SHP77 treated with DMSO at 0.1 percent for 48 hours (cell line): ENCODE measurements around the gene AOPEP.

Source experiments
- DNase-seq: peaks from one replicate; lab custom pipeline; 2025; lab: John Stamatoyannopoulos, UW

AOPEP gene

DNA sequence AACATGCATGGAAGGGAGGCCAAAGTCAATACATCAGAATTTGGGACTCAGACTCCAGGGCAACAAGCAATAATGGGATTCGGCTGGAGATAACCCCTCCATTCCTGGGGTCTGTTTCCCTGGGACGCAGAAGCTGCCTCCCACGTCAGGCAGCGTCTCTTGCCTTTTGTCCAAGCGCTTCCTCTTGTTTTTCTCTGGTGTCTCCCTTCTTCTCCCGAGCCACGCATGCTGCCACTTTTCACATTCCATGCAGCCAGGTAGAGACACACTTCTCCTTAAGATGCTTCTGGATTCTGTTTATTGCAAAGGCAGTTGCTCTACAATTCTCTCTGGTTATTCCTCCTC, 267.3 kb downstream of the AOPEP start:
- no peak for DNase-seq

- no peak for DNase-seq
Measured at GRCh38 chr9:94995048-94995693, 268.7 kb downstream of the AOPEP start.

- DNase-seq, result no peak
Measured at GRCh38 chr9:94996641-94997040, 270.1 kb downstream of the AOPEP start.

GRCh38 chr9:94997727-94998126, 271.2 kb downstream of the AOPEP start:
- DNase-seq, result no peak

DNA sequence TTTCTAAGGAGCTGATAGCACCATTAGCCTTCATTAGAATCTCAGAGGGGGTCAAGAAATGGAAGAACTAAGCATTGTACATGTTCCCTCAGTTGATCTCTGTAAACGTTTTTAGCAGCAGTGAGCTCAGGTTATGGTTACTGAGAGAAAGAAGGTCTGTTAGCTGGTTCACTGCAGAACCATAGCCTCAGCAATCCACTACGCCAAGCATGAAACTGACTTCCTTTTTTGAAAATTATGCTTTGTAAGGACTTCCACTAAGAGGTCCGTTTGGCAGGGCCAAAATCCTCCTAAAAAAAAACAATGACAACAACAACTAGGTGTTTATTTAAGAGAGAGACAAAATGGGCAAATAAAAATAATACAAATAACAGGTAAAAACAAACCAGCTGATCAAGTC, 273.3 kb downstream of the AOPEP start:
- DNase-seq, result no peak

DNA sequence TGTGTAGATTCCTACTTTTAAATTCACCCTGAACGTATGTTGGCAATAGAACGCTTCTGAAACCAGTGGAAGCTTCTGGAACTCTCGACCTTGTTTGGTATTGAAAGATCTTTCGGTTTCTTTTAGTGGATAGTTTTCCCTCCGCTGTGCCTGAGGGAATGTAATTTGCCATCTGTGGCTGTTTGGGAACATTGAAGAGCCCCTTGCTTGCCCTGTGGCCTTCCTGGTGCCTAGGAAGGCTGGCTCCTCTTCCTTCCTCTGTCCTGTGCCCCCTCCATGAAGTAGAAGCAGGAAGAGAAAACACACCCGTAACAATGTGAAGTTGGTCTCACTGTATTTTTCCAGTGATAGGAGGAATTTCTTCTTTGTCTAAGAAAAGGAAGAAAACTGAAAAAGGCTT, 274.3 kb downstream of the AOPEP start:
- DNase-seq, result no peak

DNA sequence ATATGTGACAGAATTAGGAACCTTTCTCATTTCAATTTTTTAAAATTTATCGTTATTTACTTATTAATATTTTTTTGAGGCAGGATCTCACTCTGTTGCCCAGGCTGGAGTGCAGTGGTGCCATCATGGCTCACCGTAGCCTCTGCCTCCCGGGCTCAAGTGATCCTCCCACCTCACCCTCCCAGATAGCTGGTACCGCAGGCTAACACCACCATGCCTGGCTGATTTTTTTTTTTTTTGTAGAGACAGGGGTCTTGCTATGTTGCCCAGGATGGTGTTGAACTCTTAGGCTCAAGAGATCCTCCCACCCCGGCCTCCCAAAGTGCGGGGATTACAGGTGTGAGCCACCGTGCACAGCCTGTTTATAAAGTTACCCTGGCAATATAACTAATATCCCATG, 275.2 kb downstream of the AOPEP start:
- no peak for DNase-seq

- DNase-seq, result peak; percentile 43
Measured at GRCh38 chr9:95003689-95004410, 277.4 kb downstream of the AOPEP start.

DNA sequence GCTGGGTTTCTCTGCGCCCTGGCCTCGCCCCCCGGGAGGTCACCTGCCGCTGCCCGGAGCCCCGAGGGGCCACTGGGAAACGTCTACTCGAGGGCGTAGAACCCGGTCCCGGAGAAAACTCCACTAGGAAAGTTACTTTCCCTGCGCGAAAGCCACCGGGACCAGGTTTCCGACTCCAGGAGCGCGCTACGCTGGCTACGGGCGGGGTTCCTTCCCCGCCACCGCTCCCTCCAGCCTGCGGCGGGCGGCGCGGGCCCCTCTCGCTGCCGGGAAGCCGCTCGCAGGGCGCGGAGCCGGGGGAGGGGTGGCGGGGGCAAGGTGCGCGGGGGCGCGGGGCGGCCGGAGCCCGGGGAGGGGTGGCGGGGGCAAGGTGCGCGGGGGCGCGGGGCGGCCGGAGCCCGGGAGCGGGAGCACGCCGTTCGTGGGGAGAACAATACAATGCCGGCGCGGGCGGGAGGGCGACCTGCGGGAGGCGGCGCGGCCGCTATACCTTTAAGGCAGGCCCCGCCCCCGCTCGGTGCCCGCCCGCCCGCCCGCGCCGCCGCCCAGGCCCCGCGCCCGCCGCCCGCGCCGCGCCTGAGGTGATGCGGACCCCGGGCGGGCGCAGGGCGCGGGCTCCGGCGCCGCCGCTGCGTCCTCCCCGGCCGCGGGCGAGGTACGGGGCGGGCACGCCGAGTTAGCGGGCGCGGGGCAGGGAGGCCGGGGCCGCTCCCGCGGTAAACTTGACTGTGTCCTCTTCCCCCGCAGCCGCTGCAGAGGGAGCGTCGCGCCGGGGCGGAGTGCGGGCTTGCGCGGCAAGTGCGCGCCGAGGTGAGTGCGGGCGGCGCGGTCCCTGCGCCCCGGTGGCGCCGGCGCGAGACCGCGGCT, 278.1 kb downstream of the AOPEP start:
- DNase-seq, result peak; percentile 43

- peak; percentile 30 for DNase-seq
Measured at GRCh38 chr9:95005278-95006143, 279.0 kb downstream of the AOPEP start.

- no peak for DNase-seq
Measured at GRCh38 chr9:95007226-95007869, 280.8 kb downstream of the AOPEP start.

DNA sequence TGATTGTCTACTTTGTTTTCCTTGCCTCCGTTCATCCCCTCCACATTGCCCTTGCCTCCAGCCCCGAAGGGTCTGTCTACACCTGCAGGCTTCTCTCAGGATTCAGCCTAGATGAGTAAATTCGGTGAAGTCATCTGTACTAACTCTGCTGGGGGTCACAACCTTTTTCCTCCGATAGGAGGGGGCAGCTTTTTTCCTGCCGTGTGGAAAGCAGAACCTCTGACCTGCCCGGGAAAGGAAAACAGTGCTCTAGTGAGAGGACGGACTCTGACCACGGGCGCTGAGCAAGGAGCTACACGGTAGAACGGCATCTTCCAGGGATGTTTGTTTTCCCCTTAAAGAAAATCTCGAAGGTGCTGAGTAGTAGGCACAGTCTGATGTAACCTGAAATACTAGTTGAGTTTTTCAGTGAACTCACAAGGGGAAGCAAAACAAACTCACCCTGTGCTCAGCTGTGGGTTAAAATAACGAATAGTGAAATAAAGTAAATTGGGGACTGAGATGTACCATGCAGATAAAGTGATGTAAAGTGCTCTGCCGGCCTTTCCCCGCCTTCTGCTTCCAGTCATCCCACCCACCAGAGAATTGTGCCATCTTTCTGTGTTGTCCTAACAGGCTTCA, 281.8 kb downstream of the AOPEP start:
- no peak for DNase-seq

- peak; percentile 38 for DNase-seq
Measured at GRCh38 chr9:95009459-95009858, 283.0 kb downstream of the AOPEP start.

- no peak for DNase-seq
Measured at GRCh38 chr9:95010431-95010838, 283.9 kb downstream of the AOPEP start.

- DNase-seq, result no peak
Measured at GRCh38 chr9:95012035-95012708, 285.7 kb downstream of the AOPEP start.

DNA sequence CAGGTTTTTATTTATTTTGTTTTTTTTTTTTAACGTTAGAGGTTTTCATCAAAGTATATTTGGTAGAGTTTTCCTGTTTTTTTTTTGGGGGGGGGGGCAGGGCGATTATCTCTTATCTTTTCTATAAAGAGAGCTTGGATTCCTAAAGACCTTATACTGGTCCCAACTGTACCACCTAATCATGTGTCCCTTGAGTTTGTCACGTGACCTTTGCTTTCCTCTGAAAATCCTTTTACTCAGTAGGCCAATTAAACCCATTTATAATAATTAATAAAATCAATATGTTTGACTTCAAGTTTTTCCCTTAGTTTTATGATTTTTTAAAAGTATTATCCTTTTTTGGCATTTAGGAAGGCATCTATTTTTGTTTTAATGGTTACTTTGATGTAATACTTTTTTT, 286.4 kb downstream of the AOPEP start:
- DNase-seq, result no peak

DNA sequence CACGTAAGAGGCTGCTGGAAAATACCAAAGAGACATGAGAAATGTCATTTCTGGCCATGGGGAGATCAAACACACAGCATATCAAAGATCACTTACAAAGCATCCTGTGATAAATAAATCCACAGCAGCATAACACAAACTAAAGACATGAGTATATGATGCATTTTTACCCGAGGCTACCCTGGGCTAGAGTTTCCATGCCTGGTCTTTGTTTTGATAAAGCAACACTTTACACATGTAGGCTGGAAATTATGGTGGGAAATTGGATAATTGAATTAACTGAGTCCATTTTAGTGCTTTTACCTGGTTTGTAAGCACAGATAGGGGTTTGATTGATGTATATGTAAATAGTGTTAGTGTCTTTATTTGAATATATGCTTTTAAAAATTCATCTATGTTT, 288.4 kb downstream of the AOPEP start:
- DNase-seq, result no peak

DNA sequence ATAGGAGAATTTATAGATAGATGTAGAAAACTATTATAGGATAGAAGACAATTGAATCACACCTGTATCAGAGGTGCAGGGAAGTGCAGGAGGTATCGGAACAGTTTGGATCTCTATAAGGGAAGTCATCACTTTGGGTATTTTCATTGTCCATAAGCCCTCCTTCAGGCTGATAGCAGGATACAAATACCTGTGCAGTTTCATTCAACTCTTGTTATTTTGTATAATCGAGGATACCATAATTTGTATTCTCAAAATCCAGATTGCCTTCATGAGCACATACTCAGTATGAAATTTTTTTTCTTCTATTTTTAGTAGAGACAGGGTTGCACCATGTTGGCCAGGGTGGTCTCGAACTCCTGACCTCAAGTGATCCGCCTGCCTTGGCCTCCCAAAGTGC, 289.1 kb downstream of the AOPEP start:
- DNase-seq, result no peak

GRCh38 chr9:95017062-95017461, 290.6 kb downstream of the AOPEP start:
- no peak for DNase-seq

GRCh38 chr9:95017661-95018060, 291.2 kb downstream of the AOPEP start:
- no peak for DNase-seq
